ENCODE results near the gene CSTB. TPM values are rescaled to one million over a fixed set of nuclear protein-coding genes. Genes with fewer than 3 reads are reported as not detected.
A peak's percentile ranks its signal among the peaks of the same experiment; 100 is the strongest.

The CSTB gene
- total RNA-seq, 4 donors from 2014 or later: 375 to 700 (median 481) TPM

- Histone ChIP-seq H3K9me3 (no peaks in the 10 kb centered on the region), H3K4me1 (peaks cover 13 to 35% (median 15%) of the 10 kb centered on the region in 3 donors), H3K36me3 (peaks cover 8 to 43% (median 26%) of the 10 kb centered on the region in 3 donors), H3K27me3 (no peaks in the 10 kb centered on the region), H3K4me3 (peak overlapping the region; percentile 71 to 99 (median 84)), H3K27ac (peak overlapping the region; percentile 87 to 95 (median 91))
- WGBS, 2 donors: 4 to 11% methylated on average over 13 of the region's 13 CpGs
- TF ChIP-seq POLR2A (IDR thresholded peaks at IDR 0.05): no peak
- TF ChIP-seq, protein P1, sequence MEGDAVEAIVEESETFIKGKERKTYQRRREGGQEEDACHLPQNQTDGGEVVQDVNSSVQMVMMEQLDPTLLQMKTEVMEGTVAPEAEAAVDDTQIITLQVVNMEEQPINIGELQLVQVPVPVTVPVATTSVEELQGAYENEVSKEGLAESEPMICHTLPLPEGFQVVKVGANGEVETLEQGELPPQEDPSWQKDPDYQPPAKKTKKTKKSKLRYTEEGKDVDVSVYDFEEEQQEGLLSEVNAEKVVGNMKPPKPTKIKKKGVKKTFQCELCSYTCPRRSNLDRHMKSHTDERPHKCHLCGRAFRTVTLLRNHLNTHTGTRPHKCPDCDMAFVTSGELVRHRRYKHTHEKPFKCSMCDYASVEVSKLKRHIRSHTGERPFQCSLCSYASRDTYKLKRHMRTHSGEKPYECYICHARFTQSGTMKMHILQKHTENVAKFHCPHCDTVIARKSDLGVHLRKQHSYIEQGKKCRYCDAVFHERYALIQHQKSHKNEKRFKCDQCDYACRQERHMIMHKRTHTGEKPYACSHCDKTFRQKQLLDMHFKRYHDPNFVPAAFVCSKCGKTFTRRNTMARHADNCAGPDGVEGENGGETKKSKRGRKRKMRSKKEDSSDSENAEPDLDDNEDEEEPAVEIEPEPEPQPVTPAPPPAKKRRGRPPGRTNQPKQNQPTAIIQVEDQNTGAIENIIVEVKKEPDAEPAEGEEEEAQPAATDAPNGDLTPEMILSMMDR (IDR thresholded peaks at IDR 0.05): no peak
- DNase-seq: no peak
- intact Hi-C loops (cut with DNase I): no loop called here
Observed at GRCh38 chr21:43790010-43790524, 14.0 kb upstream of the CSTB start.

- intact Hi-C loops (cut with DNase I): no loop called here
Observed at GRCh38 chr21:43789276-43790009, 13.3 kb upstream of the CSTB start, which contains the start of gene RRP1. Gene RRP1 (plus strand): TSS chr21:43789577. CDS start chr21:43789630, 53 bp downstream.

DNA sequence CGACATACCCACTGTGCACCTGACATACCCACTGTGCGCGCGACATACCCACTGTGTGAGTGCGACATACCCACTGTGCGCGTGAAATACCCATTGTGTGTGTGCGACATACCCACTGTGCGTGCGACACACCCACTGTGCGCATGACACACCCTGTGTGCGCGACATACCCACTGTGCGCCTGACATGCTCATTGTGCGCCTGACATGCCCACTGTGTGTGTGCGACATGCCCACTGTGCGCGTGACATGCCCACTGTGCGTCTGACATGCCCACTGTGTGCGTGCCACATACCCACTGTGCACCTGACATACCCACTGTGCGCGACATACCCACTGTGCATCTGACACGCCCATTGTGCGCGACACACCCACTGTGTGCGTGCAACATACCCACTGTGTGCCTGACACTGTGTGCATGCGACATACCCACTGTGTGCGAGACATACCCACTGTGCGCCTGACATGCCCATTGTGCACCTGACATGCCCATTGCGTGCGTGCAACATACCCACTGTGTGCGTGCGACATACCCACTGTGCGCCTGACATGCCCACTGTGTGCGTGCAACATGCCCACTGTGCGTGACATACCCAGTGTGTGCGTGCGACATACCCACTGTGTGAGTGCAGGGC lies 10.8 kb upstream of the CSTB start:
- H3K4me3 ChIP-seq: no peak overlapping the region
- H3K9me3 ChIP-seq: no peaks in the 10 kb centered on the region
- intact Hi-C loops (cut with DNase I): no loop called here
- WGBS, 2 donors: 95% methylated on average over 23 to 36 of the region's 38 CpGs
- H3K36me3 ChIP-seq: peaks cover 0 to 12% (median 2%) of the 10 kb centered on the region in 3 donors
- DNase-seq: no peak
- peaks cover 29 to 62% (median 30%) of the 10 kb centered on the region in 3 donors for H3K4me1 ChIP-seq
- no peaks in the 10 kb centered on the region for H3K27me3 ChIP-seq
- H3K27ac ChIP-seq: no peak overlapping the region
- TF ChIP-seq POLR2A (IDR thresholded peaks at IDR 0.05): peak in 1 of 4 donors; percentile 11
- TF ChIP-seq, protein P1 (IDR thresholded peaks at IDR 0.05): no peak

More at GRCh38 chr21:43789276-43790009, 13.3 kb upstream of the CSTB start, which contains the start of gene RRP1:
- TF ChIP-seq, protein P1 (IDR thresholded peaks at IDR 0.05): peak; percentile 98 to 100 (median 100)
- peak in 3 of 4 donors; percentile 77 to 84 (median 80) for TF ChIP-seq POLR2A (IDR thresholded peaks at IDR 0.05)
- Histone ChIP-seq H3K4me3 (peak within 1 kb of the TSS; percentile 71 to 99 (median 84)), H3K27ac (peak within 1 kb of the TSS; percentile 87 to 95 (median 91)), H3K9me3 (no peaks in the 10 kb centered on the region), H3K27me3 (no peaks in the 10 kb centered on the region), H3K4me1 (peaks cover 13 to 37% (median 15%) of the 10 kb centered on the region in 3 donors), H3K36me3 (peaks cover 8 to 37% (median 26%) of the 10 kb centered on the region in 3 donors)
- peak; percentile 69 for DNase-seq
- 0 to 1% methylated on average over 15 to 35 of the region's 83 CpGs for WGBS, 2 donors

GRCh38 chr21:43786300-43786806 lies 10.2 kb upstream of the CSTB start:
- Histone ChIP-seq H3K4me3 (no peak overlapping the region), H3K27ac (peak overlapping the region; percentile 14 to 99 (median 90))
- intact Hi-C loops (cut with DNase I): no loop called here

More at GRCh38 chr21:43786300-43786806, 10.2 kb upstream of the CSTB start:
- no peaks in the 10 kb centered on the region for H3K27me3 ChIP-seq
- peaks cover 30 to 62% (median 33%) of the 10 kb centered on the region in 3 donors for H3K4me1 ChIP-seq
- DNase-seq: no peak
- TF ChIP-seq, protein P1 (IDR thresholded peaks at IDR 0.05): no peak
- TF ChIP-seq POLR2A (IDR thresholded peaks at IDR 0.05): peak in 2 of 4 donors; percentile 11 to 25
- H3K9me3 ChIP-seq: no peaks in the 10 kb centered on the region
- WGBS, 2 donors: 81 to 85% methylated on average over 18 of the region's 18 CpGs
- peaks cover 0 to 6% (median 0%) of the 10 kb centered on the region in 3 donors for H3K36me3 ChIP-seq

Data from esophagus squamous epithelium (tissue), 5 donors.